ENCODE results near the gene PTPRK.

DNA sequence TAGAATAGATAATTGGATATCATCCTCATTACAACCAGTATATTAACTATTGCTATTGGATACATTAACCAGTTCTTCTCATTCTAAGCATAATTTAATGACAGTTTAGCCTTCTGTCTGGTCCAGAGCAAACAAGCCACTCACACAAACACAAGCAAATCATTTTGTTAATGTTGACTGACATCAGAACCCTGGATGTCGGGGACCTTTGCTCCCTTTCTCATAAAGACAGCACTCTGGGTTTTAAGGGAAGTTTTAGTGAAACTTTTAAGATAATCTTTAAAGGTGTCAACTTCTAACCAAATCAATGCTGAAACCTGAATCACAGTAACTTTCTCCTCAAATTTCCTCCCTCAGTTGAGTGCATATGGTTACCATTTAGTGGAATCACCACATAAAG, 113.9 kb downstream of the PTPRK start:
- TF ChIP-seq, protein P1, sequence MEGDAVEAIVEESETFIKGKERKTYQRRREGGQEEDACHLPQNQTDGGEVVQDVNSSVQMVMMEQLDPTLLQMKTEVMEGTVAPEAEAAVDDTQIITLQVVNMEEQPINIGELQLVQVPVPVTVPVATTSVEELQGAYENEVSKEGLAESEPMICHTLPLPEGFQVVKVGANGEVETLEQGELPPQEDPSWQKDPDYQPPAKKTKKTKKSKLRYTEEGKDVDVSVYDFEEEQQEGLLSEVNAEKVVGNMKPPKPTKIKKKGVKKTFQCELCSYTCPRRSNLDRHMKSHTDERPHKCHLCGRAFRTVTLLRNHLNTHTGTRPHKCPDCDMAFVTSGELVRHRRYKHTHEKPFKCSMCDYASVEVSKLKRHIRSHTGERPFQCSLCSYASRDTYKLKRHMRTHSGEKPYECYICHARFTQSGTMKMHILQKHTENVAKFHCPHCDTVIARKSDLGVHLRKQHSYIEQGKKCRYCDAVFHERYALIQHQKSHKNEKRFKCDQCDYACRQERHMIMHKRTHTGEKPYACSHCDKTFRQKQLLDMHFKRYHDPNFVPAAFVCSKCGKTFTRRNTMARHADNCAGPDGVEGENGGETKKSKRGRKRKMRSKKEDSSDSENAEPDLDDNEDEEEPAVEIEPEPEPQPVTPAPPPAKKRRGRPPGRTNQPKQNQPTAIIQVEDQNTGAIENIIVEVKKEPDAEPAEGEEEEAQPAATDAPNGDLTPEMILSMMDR (IDR thresholded peaks at IDR 0.05): no peak
- no peak for TF ChIP-seq POLR2A (IDR thresholded peaks at IDR 0.05)

Data from thyroid gland (tissue), 4 donors.